Measurements from ENCODE around the gene CACNA1D.
A peak's percentile ranks its signal among the peaks of the same experiment; 100 is the strongest.

CACNA1D gene

DNA sequence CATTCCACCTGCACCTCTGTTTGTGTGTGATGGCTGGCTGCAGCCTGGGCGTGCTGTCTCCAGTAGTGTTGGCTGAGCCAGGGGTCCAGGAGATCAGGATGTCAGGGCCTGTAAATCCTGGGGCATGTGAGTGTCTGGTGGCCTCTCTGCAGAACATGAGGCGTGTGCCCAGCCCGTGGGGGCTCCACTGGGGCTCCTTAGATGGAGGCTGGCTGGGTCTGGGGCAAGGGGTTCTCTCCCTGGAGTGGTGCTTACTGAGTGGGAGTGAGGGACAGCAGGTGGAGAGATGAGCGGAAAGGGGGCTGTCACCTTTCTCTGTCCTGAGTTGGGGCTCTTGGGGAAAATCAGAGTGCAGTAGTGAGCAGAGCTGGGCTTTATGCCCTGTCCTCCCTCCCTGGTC is 199.6 kb downstream of the CACNA1D start:
- no peak for DNase-seq

DNA sequence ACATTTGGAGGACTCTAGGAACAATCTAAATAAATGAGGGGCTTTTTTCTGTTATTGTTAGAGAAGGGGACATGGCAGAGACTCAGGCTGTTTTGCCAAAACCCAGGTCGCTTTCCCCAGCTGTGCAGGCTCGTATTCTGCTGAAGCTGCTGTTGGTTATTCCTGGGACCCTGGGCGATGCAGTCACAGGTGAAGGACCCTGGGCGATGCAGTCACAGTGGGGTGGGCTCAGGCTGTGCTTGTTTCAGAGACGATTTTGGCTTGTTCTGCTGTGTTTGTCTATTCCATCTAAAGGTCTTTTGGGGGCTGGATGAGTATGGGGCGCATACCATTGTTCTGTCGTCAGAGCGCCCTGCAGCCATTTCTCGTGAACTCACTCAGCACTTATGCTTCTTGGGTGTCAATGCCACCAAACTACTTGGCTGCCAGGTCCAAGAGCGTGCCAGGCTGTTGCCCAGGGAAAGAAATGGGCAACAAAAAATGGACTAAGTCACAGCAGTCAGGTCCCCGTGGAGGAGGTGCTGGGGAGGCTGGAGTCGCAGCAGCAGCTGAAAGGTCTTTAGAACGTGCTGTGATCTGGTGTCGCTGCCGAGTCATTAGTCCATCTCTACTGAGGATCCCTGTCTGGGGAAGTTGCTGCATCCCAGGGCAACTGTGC is 200.4 kb downstream of the CACNA1D start:
- DNase-seq = no peak

DNA sequence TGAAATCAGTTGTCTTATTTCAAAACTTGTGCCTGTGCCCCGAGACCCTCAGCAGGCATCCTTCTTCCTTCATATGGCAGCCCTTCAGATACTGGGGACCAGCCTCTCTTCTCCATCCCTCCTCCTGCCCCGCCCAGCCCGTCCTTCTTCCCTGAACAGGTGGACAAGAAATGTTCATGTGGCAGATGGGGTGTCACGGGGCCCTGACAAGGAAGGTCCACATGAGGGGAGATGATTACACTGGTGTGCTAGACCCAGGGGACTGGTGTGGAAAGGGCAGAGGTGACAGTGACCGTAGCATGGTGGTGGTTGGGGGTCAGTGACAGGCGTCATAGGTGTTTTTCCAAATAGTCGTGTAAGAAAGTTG is 200.9 kb downstream of the CACNA1D start:
- no peak for DNase-seq

DNA sequence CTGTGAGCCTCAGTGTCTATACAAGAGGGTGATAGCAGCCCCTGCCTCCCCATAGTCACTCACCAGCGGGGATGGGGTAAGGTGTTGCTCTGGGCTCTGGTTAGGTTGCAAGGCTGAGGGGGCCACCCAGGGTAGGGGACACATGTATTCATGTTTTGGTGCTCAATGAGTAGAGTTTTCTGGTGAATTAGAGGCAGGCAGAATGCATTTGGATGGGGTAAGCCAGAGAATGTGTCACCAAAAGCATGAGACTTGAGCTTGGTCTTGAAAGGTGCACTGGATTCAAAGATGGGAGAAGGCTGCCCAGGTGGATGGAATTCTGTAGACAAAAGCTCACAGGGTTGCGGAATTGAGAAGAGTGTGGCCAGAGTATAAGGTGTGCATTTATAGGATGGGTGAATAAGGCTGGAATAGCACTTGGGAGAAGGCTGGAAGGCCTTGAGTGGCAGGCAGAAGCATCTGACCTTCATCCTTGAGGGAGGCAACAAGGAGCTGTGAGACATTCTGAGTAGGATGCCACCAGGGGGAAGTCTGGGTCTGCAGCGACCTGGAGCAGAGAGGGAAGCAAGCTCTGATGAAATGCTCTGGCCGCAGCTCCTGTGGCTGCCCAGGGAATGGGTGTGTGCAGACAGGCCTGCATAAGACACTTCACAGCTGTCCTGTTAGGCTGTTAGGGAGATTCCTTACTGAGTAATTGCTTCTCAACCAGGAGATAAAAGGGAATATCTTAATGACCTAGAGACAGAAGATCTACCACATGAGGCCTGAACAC is 202.2 kb downstream of the CACNA1D start:
- DNase-seq = no peak

DNA sequence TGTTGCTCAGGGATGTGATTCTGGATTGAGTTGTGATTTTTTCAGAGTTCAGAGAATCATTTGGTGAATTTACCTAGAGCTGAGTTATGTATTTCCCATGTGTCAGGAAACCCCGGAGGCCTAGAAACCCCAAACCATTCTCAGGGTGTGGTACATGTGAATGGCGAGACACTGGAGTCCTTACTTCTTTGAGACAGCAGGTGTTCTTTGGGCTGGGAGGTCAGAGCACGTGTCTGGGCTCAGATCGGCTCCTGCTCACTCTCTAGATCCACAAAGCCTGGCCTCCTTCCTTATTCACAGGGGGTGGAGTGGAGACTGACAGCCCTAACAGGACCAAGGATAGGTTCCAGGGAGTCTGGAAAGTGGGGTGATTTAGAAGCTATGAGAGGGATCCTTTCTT is 206.0 kb downstream of the CACNA1D start:
- DNase-seq = no peak

DNA sequence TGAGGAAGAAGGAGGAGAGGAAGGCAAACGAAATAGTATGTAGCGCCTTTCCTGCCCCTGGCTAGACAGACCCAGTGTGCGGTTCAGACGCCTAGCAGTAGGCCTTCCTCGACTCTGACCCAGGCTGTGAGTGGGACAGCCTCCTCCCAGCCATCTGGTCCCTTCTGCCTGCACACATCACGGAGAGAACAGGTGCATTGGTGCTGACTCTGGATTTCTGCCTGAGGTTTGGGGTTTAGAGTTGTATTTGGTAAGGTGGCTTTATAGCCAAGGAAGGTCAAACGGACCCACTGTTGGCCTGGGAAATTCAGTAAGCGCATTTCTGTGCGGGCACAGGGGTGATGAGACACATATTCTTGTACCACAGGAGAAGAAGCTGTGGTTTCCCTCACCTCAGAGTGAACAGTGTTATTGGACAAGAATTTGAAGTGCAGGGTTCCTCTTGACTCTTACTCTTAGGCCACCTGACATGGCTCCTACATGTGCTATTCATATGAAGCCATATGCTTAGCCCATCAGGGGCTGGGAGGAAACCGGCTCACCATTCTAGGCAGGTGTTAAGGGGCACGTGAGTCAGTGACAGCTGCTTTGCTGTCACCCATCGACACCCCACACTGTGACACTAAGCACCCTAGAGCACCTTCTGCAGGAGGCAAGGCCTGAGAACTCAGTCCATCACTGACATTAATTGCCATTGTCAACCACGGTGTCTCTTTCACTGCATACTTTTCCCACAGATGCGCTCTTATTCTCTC is 208.5 kb downstream of the CACNA1D start:
- DNase-seq = no peak

DNA sequence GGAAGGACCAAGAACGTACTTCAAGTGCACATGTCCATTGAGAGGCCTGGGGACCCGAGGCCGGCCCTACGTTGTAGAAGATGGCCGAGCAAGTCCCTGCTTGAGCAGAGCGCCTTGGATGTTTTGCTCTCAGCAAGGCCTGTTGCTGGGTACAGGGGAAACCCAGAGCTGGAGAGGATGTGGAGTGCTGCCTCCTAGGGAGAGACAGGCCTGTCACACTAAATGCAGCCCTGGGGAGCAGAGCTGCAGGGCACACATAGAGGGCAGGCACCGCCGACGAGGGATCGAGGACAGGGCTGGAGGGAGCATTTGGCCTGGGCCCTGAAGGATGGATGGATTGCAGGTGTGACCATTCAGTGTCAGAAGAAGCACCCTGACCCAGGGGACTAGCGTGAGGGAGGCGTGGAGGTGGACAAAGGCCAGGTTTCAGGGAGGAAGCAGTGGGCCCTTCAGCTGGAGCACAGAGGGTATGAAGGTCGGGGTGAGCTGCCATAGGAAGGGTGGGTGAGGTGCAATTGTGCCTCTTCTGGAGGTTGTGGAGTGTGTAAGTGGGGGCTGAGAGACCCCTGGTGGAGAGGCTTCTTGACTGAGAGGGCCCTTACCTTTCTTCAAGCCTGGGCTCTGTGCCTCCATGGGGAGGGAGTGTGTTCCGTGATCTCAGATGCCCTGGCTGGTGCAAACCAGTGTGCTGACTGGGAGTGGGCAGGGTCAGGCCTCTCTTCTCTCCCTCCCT is 209.4 kb downstream of the CACNA1D start:
- DNase-seq = no peak

DNA sequence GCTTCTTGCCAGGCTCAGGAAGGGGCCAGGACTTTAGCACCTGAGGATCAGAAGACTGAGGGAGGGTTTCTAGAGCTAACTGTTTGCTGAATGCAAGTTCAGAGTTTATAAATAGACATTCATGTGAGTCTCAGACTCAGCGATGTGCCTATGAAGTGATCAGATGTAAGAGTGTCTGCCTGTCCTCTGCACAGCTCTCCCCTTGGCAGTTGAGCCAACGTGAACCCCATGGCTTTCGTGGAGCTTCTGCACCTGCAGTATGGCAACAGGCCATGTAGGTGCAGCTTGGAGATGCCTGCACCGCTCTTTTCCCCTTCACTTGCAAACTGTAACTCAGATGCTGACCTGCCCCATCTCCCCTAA is 209.9 kb downstream of the CACNA1D start:
- DNase-seq = no peak

DNA sequence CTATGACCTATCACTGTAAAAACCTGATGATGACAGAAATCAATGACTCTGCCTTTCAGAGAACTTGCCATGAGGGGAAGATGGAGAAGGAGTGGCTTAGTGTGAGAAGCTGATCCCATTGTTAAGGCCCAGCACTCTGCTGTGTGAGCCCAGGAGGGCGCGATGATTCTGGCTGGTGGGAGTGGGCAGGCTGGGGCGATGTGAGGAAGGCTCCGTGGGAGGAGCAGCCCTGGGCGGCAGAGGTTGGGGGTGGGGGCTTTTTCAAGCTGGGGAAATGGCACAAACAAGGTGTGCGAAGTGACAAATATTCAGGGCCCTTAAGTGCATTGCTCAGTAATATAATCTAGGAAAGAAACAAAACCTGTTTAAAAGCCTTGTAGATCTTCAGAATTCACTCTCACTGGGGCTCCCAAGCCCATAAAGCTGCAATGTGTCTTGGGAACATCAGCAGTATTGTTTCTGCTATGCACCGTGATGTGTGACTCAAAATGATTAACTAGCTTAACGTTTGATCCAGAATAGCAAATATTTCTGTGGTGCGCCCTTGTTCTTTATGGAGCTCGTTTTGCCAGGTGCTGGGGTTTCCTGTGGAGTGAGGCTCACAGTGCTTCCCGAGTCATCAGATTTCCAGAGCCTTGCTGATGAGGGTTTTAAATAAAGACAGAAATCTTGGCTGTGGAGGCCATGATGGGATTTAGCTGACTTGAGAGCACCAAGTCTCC is 210.8 kb downstream of the CACNA1D start:
- DNase-seq = no peak

DNA sequence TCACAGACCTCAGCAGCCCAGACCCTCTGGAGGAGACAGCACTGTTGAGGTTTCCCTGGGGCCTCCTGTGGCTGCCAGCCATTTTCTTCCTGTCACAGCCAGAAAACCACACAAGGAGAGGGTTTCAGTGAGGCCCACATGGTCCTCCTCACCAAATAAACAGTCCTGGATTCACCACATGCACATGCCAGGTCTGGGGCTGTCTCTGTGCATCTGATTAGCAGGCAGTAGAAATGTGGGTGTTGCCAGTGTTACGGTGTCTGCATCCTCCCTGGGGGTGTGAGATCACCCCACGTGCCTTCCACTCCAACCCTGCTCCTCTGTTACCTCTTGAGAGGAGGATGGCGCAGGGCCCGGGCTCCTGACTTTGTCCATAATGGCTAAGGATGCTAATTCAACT is 211.4 kb downstream of the CACNA1D start:
- DNase-seq = no peak

DNA sequence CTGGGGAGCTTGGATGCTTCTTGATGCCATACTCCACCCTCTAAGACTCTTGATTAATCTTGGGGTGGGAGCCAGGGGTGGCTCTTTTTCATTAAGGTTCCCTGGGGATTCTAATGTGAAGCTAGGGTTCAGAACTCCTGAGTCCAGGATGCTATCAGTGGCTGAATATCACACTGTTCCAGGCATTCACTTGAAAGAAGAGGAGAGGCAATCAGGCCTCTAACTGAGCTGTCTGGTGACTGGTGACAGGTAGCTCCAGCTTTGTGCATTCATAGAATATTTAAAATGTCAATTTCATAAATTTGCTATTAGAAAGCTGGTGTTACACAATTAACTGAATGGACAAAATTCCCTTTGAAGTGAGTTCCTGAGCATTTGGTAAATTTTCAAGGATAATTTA is 212.8 kb downstream of the CACNA1D start:
- DNase-seq = no peak

DNA sequence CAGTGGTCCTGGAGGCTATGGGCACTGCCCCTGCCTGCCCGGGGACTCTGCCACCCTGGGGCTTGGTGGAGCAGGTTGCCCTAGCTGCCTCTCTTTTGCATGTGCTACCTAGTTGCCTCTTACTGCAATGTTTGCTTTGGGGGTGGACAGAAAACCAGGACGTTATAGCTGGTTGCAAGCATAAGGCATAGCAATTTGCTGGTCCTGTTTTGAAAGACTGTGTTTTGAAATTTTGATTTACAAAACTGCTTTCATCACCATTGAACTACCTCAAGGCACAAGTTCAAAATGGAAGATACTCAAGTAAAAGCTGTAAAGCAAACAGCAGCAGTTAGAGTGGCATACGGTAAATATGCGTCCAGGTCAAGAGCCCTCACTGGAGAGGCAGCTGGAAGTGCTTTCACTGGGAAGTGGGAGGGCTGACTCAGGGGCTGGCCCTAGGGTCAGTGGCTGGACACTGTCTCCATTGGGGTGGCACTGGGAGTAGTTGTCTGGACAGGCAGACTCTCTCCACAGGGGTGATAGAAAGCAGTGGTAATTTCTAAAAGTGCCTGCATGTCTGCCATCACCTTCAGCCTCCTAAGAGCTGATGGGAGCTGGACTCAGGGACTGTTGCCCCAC is 213.7 kb downstream of the CACNA1D start:
- no peak for DNase-seq

DNA sequence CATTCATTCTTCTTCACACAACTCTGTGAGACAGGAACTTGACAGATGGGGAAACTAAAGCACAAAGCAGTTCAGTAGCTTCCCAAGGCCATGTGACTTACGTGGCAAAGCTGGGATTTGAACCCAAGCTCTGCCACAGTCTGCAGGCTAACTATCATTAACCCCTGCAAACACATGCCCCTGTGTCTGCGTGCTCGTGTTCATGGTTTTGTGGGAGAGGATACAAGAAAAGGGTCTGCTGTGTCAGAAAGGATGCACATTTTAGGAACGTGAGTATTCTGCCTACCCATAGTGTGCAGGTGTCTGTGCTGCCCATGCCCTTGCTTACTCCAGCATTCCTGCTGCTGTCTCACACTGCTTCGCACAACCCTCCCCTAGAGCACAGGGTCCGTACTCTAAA is 214.8 kb downstream of the CACNA1D start:
- DNase-seq = no peak

DNA sequence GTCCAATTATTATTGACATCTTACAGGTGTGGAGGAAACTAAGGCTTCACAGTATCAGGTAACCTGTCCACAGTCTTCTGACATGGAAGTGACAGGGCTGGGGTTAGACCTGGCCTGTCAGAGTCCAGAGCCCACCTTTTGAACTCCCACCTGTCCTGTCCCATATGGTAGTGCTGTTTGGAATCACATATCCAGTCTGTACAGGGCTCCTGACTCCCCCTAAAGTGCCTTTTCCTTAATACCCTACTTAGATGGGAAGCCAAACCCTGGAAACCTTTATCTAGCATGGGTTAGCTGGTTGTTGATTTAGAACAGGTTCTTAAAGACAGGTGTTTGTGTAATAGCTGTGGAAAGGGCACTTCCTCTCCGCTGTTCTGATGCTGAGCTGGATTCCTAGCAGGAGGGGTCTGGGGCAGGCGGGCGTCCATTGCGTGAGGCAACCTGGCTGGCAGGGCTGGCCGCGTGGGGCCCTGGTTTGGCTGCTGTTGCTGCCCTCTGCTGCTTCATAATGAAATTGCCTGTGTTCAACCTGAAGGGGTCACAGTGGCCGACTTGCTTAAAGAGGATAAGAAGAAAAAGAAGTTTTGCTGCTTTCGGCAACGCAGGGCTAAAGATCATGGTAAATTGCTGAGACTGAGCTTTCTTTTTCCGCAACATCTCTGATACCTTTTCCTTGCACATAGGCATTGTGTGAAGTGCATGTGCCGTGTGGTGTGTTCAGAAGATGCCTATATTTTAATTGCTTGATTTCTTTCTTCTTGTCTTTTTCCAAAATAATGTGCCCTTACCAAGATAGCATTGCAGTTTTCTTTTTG is 215.7 kb downstream of the CACNA1D start:
- peak; percentile 38 for DNase-seq

DNA sequence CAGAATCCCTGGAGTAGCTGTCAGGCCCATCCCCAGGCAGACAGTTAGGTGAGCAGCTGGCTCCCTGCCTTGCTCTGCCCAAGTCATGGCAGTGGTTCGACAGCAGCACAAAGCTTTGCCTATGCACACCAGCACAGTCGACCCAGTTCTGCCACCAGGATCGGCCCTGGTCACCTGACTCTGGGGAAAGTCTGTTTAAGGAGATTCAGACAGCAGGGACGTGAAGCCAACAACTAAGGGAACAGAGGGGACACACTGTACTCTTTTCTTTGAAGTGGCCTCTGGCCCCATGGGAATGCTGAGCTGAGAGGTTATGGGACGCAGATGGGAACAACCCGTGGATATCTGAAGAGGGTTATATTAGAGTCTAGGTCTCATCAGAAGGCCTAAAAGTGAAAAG is 217.0 kb downstream of the CACNA1D start:
- DNase-seq = no peak

DNA sequence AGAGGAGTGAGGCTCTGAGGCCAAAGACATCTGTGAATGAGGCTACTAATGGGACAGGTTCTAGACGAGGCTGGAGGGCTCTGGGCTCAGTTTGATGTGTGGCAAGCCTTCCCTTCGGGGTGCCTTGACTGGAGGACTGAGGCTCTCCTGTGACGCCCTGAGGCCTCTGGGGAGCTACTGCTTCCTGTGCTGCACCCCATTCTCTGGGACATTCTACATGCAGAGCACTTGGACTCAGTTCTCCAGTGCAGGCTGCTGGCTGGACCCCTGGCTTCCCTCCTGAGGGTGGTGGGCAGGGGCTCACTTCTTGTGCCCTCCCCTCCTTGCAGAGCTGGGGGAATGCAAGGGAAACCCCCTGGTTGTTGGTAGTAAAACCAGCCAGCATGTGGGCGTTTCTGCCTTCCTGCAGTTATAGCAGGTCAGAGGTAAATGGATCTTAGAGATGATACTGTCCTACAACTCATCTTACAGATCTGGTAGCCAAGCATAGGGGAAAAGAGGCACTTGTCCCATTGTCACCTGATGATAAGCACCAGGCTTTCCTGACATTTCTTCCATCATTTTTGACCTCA is 218.5 kb downstream of the CACNA1D start:
- no peak for DNase-seq

DNA sequence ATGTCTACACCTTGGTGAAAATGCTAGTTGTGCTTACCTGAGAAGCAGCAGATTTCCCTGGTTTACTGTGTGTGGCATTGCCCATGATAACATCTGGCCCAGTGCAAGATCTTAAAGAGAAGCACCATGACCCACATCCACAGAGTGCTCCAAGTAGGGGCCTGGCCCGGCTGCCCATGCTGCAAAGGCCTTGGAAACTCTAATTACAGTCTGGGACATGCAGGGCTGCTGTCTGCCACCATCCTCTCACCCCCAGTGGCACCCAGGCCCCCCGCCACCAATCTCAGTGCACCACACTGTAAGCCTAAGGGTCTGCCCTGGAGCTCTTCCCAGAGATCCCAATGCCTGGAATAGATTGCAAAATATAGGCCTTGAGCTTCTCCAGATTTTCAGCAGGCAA is 219.2 kb downstream of the CACNA1D start:
- no peak for DNase-seq

DNA sequence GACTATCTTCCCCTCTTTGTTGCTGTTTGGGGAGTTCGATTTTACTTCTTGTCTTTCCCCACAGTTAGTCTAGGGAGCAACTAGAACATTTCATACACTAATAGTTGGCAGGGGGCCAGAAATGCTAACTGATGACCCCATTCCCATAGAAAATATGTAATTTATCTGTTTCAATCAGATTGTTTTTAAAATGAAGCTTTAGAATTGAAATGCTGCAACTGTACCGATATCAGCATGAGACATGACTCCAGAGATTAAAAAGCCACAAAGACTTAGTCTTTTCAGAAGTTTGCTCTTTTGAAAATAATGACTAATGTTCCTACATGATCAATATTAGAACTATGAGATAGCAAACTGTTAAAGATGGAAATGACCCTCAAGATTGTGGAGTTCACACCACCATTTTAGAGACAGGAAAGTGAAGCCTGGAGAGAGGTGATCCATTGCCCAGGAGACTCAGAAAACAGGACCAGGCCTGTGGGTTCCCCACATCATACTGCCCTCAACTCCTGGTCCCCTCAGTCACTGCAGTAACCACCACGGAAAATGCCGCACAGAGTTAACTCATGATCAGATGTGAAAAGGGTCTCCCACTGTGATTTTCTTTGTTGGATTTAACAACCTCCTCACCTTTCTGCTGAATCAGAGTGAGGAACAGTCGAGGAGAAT is 221.5 kb downstream of the CACNA1D start:
- no peak for DNase-seq

DNA sequence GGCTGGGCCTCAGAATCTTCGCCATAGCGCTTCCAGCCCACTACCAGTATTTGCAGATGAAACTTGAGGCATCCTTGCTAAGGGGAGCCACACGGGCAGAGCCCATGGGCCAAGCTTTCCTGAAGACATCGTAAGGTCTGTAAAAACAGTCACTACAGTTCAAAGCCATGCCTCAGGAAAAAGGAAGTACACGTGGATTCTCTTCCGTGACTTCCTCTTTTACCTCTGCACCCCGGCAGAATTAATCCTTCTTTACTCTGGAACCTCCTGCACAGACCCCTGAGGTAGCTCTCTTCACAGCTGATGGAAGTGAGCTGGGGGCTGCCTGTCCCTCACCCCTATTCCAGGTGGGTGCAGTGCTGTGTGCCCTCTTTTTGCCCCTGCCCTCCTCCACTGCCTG is 222.6 kb downstream of the CACNA1D start:
- no peak for DNase-seq

DNA sequence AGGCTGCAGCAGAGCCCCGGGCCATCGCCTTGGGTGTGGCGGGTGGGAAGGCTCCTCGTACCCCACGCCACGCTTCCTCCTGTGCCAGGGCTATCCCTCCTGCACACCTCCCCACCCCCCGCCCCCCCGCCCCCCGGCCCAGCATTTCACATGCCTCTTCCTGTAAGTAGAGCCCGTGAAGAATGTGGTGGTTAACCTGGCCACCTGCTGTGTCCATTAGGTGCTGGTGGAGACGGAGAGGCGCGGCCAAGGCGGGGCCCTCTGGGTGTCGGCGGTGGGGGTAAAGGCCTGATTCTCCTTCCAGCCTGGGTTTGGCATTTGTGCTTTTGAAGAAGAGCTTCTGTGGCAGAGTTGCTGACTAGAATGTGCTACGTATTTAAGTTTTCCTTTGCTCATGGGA is 224.1 kb downstream of the CACNA1D start:
- DNase-seq = no peak

DNA sequence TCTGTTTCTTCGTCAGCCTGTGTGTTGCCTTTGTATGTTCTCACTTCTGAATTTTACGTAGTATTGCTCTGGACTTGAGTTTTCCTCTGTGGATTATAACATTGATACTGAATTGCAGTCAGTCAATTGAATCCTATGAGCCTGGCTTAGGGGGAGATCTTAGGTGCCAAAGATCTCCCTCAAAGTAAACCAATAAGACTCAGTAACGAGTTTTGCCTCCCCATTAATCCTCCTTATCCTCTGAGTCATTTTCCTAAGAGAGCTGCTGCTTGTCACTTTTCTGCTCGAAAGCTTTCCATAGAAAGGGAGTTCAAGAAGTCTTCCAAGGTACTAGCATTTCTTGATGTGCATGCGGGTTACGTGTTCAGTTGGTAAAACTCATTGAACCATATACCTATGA is 225.4 kb downstream of the CACNA1D start:
- no peak for DNase-seq

Data from COR-L47 (cell line).